ENCODE data around the gene CHRNA4.

GRCh38 chr20:63359164-63359934, 1.8 kb downstream of the CHRNA4 start:
- no peak for TF ChIP-seq CTCF (IDR thresholded peaks at IDR 0.05)
- no peak for TF ChIP-seq POLR2A (IDR thresholded peaks at IDR 0.05)
